22Rv1 (cell line): ENCODE data around the gene GIMAP2.

Experiments
- H3K27ac ChIP-seq: fragments of 450-650 bp; 2 replicates; pipeline ENCODE4 v1.5.1; 2017
- ZFX ChIP-seq: fragments of 450-650 bp; IDR thresholded peaks from 2 replicates; pipeline ENCODE4 v1.6.1; 2017; ENCODE audit warnings: antibody characterized with exemption, borderline replicate concordance
- TF ChIP-seq, protein P1 (sequence below): fragments of 450-650 bp; IDR thresholded peaks from 2 replicates; pipeline ENCODE4 v1.5.1; 2017; ENCODE audit warnings: mild to moderate bottlenecking

Gene GIMAP2

DNA sequence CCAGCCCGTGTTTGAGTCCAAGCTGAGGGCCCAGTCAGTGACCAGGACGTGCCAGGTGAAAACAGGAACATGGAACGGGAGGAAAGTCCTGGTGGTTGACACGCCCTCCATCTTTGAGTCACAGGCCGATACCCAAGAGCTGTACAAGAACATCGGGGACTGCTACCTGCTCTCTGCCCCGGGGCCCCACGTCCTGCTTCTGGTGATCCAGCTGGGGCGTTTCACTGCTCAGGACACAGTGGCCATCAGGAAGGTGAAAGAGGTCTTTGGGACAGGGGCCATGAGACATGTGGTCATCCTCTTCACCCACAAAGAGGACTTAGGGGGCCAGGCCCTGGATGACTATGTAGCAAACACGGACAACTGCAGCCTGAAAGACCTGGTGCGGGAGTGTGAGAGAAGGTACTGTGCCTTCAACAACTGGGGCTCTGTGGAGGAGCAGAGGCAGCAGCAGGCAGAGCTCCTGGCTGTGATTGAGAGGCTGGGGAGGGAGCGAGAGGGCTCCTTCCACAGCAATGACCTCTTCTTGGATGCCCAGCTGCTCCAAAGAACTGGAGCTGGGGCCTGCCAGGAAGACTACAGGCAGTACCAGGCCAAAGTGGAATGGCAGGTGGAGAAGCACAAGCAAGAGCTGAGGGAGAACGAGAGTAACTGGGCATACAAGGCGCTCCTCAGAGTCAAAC lies 56.9 kb downstream of the GIMAP2 start:
- TF ChIP-seq ZFX = no peak
- TF ChIP-seq, protein P1, sequence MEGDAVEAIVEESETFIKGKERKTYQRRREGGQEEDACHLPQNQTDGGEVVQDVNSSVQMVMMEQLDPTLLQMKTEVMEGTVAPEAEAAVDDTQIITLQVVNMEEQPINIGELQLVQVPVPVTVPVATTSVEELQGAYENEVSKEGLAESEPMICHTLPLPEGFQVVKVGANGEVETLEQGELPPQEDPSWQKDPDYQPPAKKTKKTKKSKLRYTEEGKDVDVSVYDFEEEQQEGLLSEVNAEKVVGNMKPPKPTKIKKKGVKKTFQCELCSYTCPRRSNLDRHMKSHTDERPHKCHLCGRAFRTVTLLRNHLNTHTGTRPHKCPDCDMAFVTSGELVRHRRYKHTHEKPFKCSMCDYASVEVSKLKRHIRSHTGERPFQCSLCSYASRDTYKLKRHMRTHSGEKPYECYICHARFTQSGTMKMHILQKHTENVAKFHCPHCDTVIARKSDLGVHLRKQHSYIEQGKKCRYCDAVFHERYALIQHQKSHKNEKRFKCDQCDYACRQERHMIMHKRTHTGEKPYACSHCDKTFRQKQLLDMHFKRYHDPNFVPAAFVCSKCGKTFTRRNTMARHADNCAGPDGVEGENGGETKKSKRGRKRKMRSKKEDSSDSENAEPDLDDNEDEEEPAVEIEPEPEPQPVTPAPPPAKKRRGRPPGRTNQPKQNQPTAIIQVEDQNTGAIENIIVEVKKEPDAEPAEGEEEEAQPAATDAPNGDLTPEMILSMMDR = no peak
- H3K27ac ChIP-seq = no peak overlapping the region
